Endothelial cell of umbilical vein (primary cell): ENCODE data around the gene PTGDR2.

Experiments
- CTCF ChIP-seq, 2 donors: IDR thresholded peaks; 1 replicate in 1 of 2; 2 replicates in 1 of 2; pipeline ENCODE4 v1.5.1; 2011; ENCODE audit warnings: low read length in 2 of 2, mild to moderate bottlenecking in 2 of 2, moderate library complexity in 2 of 2, control low read depth in 1 of 2, inconsistent platforms in 1 of 2, low read depth in 1 of 2; ENCODE audit not compliant: insufficient read depth in 1 of 2; ENCODE audit errors: extremely low read depth in 1 of 2
- POLR2A ChIP-seq: IDR thresholded peaks from 2 replicates; pipeline ENCODE4 v1.6.1; 2012; ENCODE audit warnings: low read depth, mild to moderate bottlenecking, control low read depth, low read length

GRCh38 chr11:60902625-60903024 is 46.9 kb upstream of the PTGDR2 start:
- TF ChIP-seq CTCF (IDR thresholded peaks at IDR 0.05; ENCODE audit: extremely low read depth in 1 of 2, insufficient read depth in 1 of 2, low read depth in 1 of 2, low read length in 2 of 2) (no peak), POLR2A (no peak)
